ENCODE results near the gene ZNF407. TPM values are rescaled to one million over a fixed set of nuclear protein-coding genes. Genes with fewer than 3 reads are reported as not detected.

Gene ZNF407
- total RNA-seq, 1 experiment from 2014 or later = 15.9 TPM

GRCh38 chr18:74587441-74587840 is 10.2 kb upstream of the ZNF407 start:
- TF ChIP-seq EZH2 (IDR thresholded peaks at IDR 0.05; ENCODE audit: borderline replicate concordance, low read depth, low read length, poor library complexity, severe bottlenecking) = no peak
- TF ChIP-seq, protein P1, sequence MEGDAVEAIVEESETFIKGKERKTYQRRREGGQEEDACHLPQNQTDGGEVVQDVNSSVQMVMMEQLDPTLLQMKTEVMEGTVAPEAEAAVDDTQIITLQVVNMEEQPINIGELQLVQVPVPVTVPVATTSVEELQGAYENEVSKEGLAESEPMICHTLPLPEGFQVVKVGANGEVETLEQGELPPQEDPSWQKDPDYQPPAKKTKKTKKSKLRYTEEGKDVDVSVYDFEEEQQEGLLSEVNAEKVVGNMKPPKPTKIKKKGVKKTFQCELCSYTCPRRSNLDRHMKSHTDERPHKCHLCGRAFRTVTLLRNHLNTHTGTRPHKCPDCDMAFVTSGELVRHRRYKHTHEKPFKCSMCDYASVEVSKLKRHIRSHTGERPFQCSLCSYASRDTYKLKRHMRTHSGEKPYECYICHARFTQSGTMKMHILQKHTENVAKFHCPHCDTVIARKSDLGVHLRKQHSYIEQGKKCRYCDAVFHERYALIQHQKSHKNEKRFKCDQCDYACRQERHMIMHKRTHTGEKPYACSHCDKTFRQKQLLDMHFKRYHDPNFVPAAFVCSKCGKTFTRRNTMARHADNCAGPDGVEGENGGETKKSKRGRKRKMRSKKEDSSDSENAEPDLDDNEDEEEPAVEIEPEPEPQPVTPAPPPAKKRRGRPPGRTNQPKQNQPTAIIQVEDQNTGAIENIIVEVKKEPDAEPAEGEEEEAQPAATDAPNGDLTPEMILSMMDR (conservative IDR thresholded peaks at IDR 0.05; ENCODE audit: low read depth, low read length) = no peak
- POLR2A ChIA-PET (ENCODE audit: low non-redundant PET) = no interaction called here
- DNase-seq (ENCODE audit: low spot score) = no peak
- H3K4me3 ChIP-seq (ENCODE audit: low read depth, low read length, poor library complexity, severe bottlenecking) = no peak overlapping the region
- peaks cover 37% of the 10 kb centered on the region for H3K27me3 ChIP-seq (replicated peaks; ENCODE audit: insufficient read depth, low read depth, low read length, poor library complexity)
- BruUV-seq (replicated peaks) = no TSS peak
- H3K9me3 ChIP-seq (ENCODE audit: low read depth, low read length, poor library complexity, severe bottlenecking) = no peaks in the 10 kb centered on the region
- H3K4me1 ChIP-seq (ENCODE audit: insufficient read depth, low read length, poor library complexity, severe bottlenecking) = no peaks in the 10 kb centered on the region
- no peak overlapping the region for H3K27ac ChIP-seq (ENCODE audit: low read depth, low read length, poor library complexity, severe bottlenecking)
- intact Hi-C loops (cut with micrococcal nuclease; ENCODE audit: unreplicated experiment) = no loop called here
- no peaks in the 10 kb centered on the region for H3K36me3 ChIP-seq (ENCODE audit: insufficient read depth, low read length, poor library complexity, severe bottlenecking)
- CTCF ChIA-PET = interaction anchor here (0.7 kb wide), 1 partner anchor 685 kb away, joined by 3 read pairs; no protein-coding TSS in a partner anchor

DNA sequence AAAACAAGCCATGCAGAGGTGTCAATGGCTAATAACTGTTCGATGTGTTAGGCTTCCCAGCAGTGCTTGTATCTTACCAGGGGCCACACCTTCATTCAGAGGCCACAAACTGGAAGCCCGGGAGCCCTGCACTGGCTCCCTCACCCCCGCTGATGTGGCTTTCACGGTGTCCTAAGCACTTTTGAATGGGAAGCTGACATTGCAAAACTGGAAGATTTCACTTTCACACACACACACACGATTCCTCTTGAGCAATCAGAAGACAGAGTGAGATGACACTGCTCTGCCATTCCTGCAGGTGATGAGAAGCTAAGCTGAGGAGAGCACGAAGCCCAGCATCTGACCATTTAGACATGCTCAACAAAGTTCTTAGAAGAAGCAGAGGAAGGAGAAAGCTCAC is 8.6 kb upstream of the ZNF407 start:
- no peak for TF ChIP-seq EZH2 (IDR thresholded peaks at IDR 0.05; ENCODE audit: borderline replicate concordance, low read depth, low read length, poor library complexity, severe bottlenecking)
- TF ChIP-seq, protein P1 (conservative IDR thresholded peaks at IDR 0.05; ENCODE audit: low read depth, low read length) = no peak
- ChIA-PET CTCF (no interaction called here), POLR2A (ENCODE audit: low non-redundant PET) (no interaction called here)
- intact Hi-C loops (cut with micrococcal nuclease; ENCODE audit: unreplicated experiment) = no loop called here
- peaks cover 28% of the 10 kb centered on the region for H3K27me3 ChIP-seq (replicated peaks; ENCODE audit: insufficient read depth, low read depth, low read length, poor library complexity)
- no peaks in the 10 kb centered on the region for H3K4me1 ChIP-seq (ENCODE audit: insufficient read depth, low read length, poor library complexity, severe bottlenecking)
- no peak overlapping the region for H3K27ac ChIP-seq (ENCODE audit: low read depth, low read length, poor library complexity, severe bottlenecking)
- no peak overlapping the region for H3K4me3 ChIP-seq (ENCODE audit: low read depth, low read length, poor library complexity, severe bottlenecking)
- no peaks in the 10 kb centered on the region for H3K9me3 ChIP-seq (ENCODE audit: low read depth, low read length, poor library complexity, severe bottlenecking)
- BruUV-seq (replicated peaks) = no TSS peak
- H3K36me3 ChIP-seq (ENCODE audit: insufficient read depth, low read length, poor library complexity, severe bottlenecking) = no peaks in the 10 kb centered on the region
- DNase-seq (ENCODE audit: low spot score) = no peak

DNA sequence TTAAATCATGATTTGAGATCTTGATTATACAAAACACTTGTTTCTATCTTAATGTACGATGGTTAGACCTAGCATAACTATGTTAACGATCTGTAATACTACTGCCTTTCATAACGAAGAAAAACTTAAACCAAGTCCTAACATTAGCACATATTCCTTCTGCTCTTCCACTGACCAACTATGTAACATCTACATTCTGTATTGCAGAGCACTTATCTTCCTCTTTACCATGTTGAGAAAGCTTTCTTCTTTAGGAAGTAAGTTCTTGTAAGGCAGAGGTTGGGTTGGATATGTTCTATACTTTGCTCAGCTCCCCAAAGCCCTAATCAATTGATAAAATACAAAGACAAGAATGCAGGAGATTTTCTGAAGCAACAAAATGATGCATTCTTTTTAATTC is 7.9 kb upstream of the ZNF407 start:
- Histone ChIP-seq H3K27ac (ENCODE audit: low read depth, low read length, poor library complexity, severe bottlenecking) (no peak overlapping the region), H3K9me3 (ENCODE audit: low read depth, low read length, poor library complexity, severe bottlenecking) (no peaks in the 10 kb centered on the region), H3K36me3 (ENCODE audit: insufficient read depth, low read length, poor library complexity, severe bottlenecking) (no peaks in the 10 kb centered on the region), H3K27me3 (replicated peaks; ENCODE audit: insufficient read depth, low read depth, low read length, poor library complexity) (peaks cover 21% of the 10 kb centered on the region), H3K4me3 (ENCODE audit: low read depth, low read length, poor library complexity, severe bottlenecking) (no peak overlapping the region), H3K4me1 (ENCODE audit: insufficient read depth, low read length, poor library complexity, severe bottlenecking) (no peaks in the 10 kb centered on the region)
- no peak for DNase-seq (ENCODE audit: low spot score)
- intact Hi-C loops (cut with micrococcal nuclease; ENCODE audit: unreplicated experiment) = no loop called here
- BruUV-seq (replicated peaks) = no TSS peak
- TF ChIP-seq, protein P1 (conservative IDR thresholded peaks at IDR 0.05; ENCODE audit: low read depth, low read length) = no peak
- TF ChIP-seq EZH2 (IDR thresholded peaks at IDR 0.05; ENCODE audit: borderline replicate concordance, low read depth, low read length, poor library complexity, severe bottlenecking) = no peak
- ChIA-PET CTCF (no interaction called here), POLR2A (ENCODE audit: low non-redundant PET) (no interaction called here)

Measured in A673 (cell line).